Calu3 (cell line): ENCODE measurements around the gene LY6G5C. TPM values are rescaled to one million over a fixed set of nuclear protein-coding genes. Genes with fewer than 3 reads are reported as not detected.

Experiments used
- BruUV-seq: library from RNA; stranded (reverse); fragments of 400-500 nt; replicated peaks from 2 replicates; lab custom pipeline; 2021; lab: Mats Ljungman, UMichigan
- CTCF ChIA-PET: fragments of 300-600 bp; sonication (Branson Sonifier 250); formaldehyde crosslinking; loops from one replicate; lab custom pipeline; 2022; ENCODE audit warnings: antibody characterized with exemption; lab: Charles Lee
- DNase-seq: peaks from one replicate; pipeline ENCODE4 v3.0.0; 2022
- H3K27ac Mint-ChIP-seq: one replicate; pipeline ENCODE4 v1.8.0; 2022; ENCODE audit warnings: mixed read lengths; ENCODE audit not compliant: unreplicated experiment
- H3K27me3 Mint-ChIP-seq: one replicate; pipeline ENCODE4 v1.8.0; 2022; ENCODE audit warnings: mixed read lengths; ENCODE audit not compliant: unreplicated experiment
- H3K36me3 Mint-ChIP-seq: one replicate; pipeline ENCODE4 v1.8.0; 2022; ENCODE audit warnings: mild to moderate bottlenecking, moderate library complexity, mixed read lengths; ENCODE audit not compliant: insufficient read depth, unreplicated experiment
- H3K4me1 Mint-ChIP-seq: one replicate; pipeline ENCODE4 v1.8.0; 2022; ENCODE audit warnings: mild to moderate bottlenecking, low read depth, mixed read lengths; ENCODE audit not compliant: unreplicated experiment
- H3K4me3 Mint-ChIP-seq: one replicate; pipeline ENCODE4 v1.8.0; 2022; ENCODE audit warnings: mild to moderate bottlenecking, low read depth, moderate library complexity, mixed read lengths; ENCODE audit not compliant: unreplicated experiment
- H3K9me3 Mint-ChIP-seq: one replicate; pipeline ENCODE4 v1.8.0; 2022; ENCODE audit warnings: low read depth, mixed read lengths; ENCODE audit not compliant: unreplicated experiment
- intact Hi-C: fragments of 100-400 bp; cut with micrococcal nuclease; formaldehyde crosslinking; loops from one replicate; pipeline ENCODE4 v1.10.0; 2022; ENCODE audit not compliant: unreplicated experiment
- total RNA-seq: library from RNA; stranded (reverse); gene quantifications from 2 replicates; pipeline ENCODE4 v1.2.3, GENCODE V29; 2022
- TF ChIP-seq, protein P1 (sequence below): fragments of 200-600 bp; IDR thresholded peaks from one replicate; pipeline ENCODE4 v1.8.0; 2022; ENCODE audit warnings: antibody characterized with exemption; ENCODE audit not compliant: unreplicated experiment

LY6G5C gene
- total RNA-seq, 1 experiment from 2014 or later, result 4.9 TPM

DNA sequence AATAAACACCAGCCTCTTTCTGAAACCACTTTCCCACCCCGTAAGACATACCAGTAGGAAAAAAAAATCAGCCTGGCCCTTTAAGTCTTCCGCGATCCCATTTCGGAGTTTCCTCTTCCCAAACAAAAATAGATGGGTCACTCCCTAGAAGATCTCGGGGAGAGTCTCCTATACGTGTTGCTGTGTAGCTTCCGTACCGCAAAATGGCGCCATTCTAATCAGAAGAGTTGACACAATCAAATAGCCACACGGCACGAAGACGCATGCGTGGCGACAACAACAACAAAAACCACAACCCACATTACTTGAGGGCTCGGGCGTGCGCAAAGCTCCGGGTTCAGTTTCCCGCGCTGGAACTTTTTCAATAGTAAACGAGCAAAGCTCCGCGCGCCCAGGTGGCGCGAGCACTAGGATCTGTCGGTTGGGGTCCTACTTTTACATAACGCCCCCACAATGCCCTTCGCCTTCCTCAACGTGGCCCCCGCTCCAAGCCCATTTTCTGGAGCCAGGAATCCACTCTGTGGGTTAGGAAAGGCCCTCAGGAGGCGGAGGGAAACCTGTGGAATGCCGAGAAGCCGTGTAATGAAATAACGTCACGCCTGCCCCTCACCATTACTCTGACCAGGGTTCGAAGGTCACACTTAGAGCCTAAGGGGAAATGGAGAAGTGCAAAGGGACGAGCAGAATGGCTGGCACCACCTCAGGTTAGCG lies 15.9 kb downstream of the LY6G5C start, which contains the start of gene GPANK1:
Gene GPANK1 (minus strand): TSS at position 208 of the 711 bp plus-strand sequence. CDS start 519 bp downstream, outside the sequence.
- intact Hi-C loops, result loop anchor here (1.0 kb wide), 1 partner anchor 280 kb away; no protein-coding TSS in a partner anchor
- Mint-ChIP-seq H3K4me1 (peaks cover 49% of the 10 kb centered on the region), H3K36me3 (peaks cover 94% of the 10 kb centered on the region), H3K4me3 (peak within 1 kb of the TSS; percentile 92), H3K9me3 (no peaks in the 10 kb centered on the region), H3K27ac (peak within 1 kb of the TSS; percentile 91), H3K27me3 (no peaks in the 10 kb centered on the region)
- BruUV-seq, result no TSS peak
- CTCF ChIA-PET, result interaction anchor here (0.6 to 2.5 kb wide), 6 partner anchors 9 to 701 kb away, joined by 3 to 23 read pairs (median 4); partner anchors contain the start of genes BAG6 and MSH5
- TF ChIP-seq, protein P1, sequence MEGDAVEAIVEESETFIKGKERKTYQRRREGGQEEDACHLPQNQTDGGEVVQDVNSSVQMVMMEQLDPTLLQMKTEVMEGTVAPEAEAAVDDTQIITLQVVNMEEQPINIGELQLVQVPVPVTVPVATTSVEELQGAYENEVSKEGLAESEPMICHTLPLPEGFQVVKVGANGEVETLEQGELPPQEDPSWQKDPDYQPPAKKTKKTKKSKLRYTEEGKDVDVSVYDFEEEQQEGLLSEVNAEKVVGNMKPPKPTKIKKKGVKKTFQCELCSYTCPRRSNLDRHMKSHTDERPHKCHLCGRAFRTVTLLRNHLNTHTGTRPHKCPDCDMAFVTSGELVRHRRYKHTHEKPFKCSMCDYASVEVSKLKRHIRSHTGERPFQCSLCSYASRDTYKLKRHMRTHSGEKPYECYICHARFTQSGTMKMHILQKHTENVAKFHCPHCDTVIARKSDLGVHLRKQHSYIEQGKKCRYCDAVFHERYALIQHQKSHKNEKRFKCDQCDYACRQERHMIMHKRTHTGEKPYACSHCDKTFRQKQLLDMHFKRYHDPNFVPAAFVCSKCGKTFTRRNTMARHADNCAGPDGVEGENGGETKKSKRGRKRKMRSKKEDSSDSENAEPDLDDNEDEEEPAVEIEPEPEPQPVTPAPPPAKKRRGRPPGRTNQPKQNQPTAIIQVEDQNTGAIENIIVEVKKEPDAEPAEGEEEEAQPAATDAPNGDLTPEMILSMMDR, result peak; percentile 2
- peak; percentile 90 for DNase-seq

DNA sequence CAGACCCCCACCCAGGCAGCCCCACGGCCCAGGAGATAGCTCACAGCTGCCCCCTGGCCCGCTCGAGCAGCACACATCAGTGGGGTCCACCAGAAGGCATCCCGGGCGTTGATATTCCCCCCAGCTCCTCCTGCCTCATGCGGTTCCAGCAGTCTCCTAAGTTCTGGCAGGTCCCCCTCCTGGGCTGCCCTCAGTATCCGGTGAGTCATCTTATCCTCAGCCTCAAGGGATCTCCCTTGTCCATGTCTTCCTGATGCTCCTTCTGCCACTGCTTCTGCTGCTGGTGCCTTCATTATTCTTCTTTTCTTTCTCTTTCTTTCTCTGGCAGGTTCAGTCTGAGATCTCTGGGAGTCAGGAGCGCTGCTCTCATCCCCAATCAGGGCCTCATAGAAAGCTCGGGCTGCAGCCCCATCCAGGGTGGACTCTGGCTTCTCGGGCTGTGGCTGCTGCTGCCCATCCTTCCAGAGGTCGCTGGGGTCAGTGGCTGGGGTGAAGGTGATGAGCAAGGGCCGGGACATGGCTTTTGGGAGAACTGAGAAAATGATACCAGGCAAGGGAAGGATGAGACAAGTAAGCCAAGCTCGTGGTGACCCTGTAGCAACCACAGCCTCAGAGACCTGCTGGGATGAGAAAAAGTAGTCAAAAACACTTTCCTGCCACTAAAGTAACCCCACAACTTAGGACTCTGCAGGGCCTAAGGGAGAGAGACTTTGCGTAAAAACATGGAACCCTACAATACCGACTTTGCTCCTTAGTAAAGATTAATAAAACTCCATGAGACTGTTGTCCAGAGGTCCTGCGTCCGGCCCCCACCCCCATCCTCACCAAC lies 16.7 kb downstream of the LY6G5C start:
- peak overlapping the region; percentile 91 for H3K27ac Mint-ChIP-seq
- no peaks in the 10 kb centered on the region for H3K27me3 Mint-ChIP-seq
- H3K36me3 Mint-ChIP-seq, result peaks cover 97% of the 10 kb centered on the region
- no peaks in the 10 kb centered on the region for H3K9me3 Mint-ChIP-seq
- CTCF ChIA-PET, result interaction anchor here (0.6 to 2.5 kb wide), 5 partner anchors 10 to 1761 kb away, joined by 3 to 23 read pairs (median 4); partner anchors contain the start of genes BAG6 and MSH5
- intact Hi-C loops, result no loop called here
- peaks cover 57% of the 10 kb centered on the region for H3K4me1 Mint-ChIP-seq
- TF ChIP-seq, protein P1, result no peak
- DNase-seq, result no peak
- peak overlapping the region; percentile 92 for H3K4me3 Mint-ChIP-seq
- BruUV-seq, result TSS peak; percentile 52

DNA sequence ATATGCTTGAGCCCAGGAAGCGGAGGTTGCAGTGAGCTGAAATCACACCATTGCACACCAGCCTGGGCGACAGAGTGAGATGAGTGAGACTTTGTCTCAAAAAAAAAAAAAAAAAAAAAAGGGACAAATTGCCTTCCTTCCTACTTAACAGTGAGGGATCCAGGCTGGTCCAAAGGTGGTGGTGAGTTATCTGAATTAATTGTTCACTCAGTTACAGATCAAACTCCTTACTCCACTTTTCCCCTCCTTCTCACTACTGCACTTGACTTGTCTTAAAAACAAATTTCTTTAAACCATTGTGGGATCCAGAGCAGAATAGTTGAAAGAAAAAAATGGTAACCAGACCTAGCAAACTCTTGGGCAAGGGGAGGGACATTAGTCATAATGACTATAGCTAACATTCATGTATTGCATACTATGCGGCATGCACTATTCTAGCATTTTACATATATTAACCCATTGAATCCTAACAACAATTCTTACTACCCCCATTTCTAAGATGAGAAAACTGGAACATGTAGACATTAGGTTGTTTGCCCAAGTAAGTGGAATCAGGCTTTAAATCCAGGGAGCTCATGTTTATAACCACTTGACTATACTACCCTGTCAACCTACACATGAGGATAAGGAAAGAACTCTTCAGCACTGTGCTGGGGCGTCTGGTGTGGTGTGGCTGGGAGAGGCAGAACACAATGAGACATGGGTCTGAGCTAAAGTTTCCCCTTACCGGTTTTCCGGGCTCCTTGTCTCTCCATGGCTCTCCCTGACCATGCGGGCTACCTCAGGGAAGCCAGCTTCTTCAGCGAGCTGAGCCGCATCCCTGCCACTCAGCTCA lies 17.5 kb downstream of the LY6G5C start:
- no peaks in the 10 kb centered on the region for H3K9me3 Mint-ChIP-seq
- intact Hi-C loops, result no loop called here
- DNase-seq, result no peak
- H3K27ac Mint-ChIP-seq, result no peak overlapping the region
- TF ChIP-seq, protein P1, result no peak
- H3K4me3 Mint-ChIP-seq, result peak overlapping the region; percentile 92
- BruUV-seq, result no TSS peak
- CTCF ChIA-PET, result interaction anchor here (0.7 to 1.1 kb wide), 2 partner anchors 41 to 199 kb away, joined by 3 read pairs; partner anchors contain the start of gene NEU1
- no peaks in the 10 kb centered on the region for H3K27me3 Mint-ChIP-seq
- H3K4me1 Mint-ChIP-seq, result peaks cover 64% of the 10 kb centered on the region
- peaks cover 98% of the 10 kb centered on the region for H3K36me3 Mint-ChIP-seq
